H9 (cell line): ENCODE measurements around the gene ADAMTS2. TPM values are rescaled to one million over a fixed set of nuclear protein-coding genes. Genes with fewer than 3 reads are reported as not detected.

Source experiments
- DNase-seq: peaks from one replicate; pipeline ENCODE4 v3.0.0-alpha.2; 2017
- H2AFZ ChIP-seq: one replicate; pipeline ENCODE4 v1.6.1; 2013; ENCODE audit warnings: mild to moderate bottlenecking, low read length, control low read depth, moderate library complexity
- H2AK5ac ChIP-seq: 2 replicates; pipeline ENCODE4 v1.6.1; 2013; ENCODE audit warnings: low read length, control low read depth, mixed read lengths; ENCODE audit not compliant: insufficient read length
- H2BK120ac ChIP-seq: one replicate; pipeline ENCODE4 v1.6.1; 2013; ENCODE audit warnings: low read depth, mild to moderate bottlenecking, low read length, control low read depth, inconsistent platforms; ENCODE audit not compliant: poor library complexity, severe bottlenecking
- H2BK12ac ChIP-seq: 2 replicates; pipeline ENCODE4 v1.6.1; 2013; ENCODE audit warnings: low read length, control low read depth, mixed read lengths, low read depth; ENCODE audit not compliant: insufficient read length
- H2BK15ac ChIP-seq: 2 replicates; pipeline ENCODE4 v1.6.1; 2013; ENCODE audit warnings: low read depth, low read length, control low read depth
- H2BK20ac ChIP-seq: one replicate; pipeline ENCODE4 v1.6.1; 2013; ENCODE audit warnings: low read depth, mild to moderate bottlenecking, low read length, control low read depth, inconsistent platforms; ENCODE audit not compliant: poor library complexity, severe bottlenecking
- H2BK5ac ChIP-seq: 2 replicates; pipeline ENCODE4 v1.6.1; 2013; ENCODE audit warnings: low read length, control low read depth, mixed read lengths; ENCODE audit not compliant: insufficient read length
- H3K14ac ChIP-seq: 2 replicates; pipeline ENCODE4 v1.6.1; 2013; ENCODE audit warnings: low read length, control low read depth; ENCODE audit not compliant: insufficient read depth
- H3K18ac ChIP-seq: 2 replicates; pipeline ENCODE4 v1.6.1; 2013; ENCODE audit warnings: low read depth, mild to moderate bottlenecking, mixed read lengths, low read length, control low read depth; ENCODE audit not compliant: insufficient read length
- H3K23ac ChIP-seq: 2 replicates; pipeline ENCODE4 v1.6.1; 2013; ENCODE audit warnings: low read length, control low read depth, mixed read lengths, low read depth; ENCODE audit not compliant: insufficient read length
- H3K23me2 ChIP-seq: 2 replicates; pipeline ENCODE4 v1.6.1; 2013; ENCODE audit warnings: low read depth, mild to moderate bottlenecking, mixed read lengths, low read length, control low read depth; ENCODE audit not compliant: insufficient read length, poor library complexity, severe bottlenecking
- H3K27ac ChIP-seq: 2 replicates; pipeline ENCODE4 v1.5.1; 2013; ENCODE audit warnings: low read length, control low read depth, mixed read lengths, low read depth; ENCODE audit not compliant: insufficient read length
- H3K27me3 ChIP-seq: 2 replicates; pipeline ENCODE4 v1.6.1; 2013; ENCODE audit warnings: low read length, control low read depth, inconsistent platforms; ENCODE audit not compliant: insufficient read depth
- H3K4ac ChIP-seq: 2 replicates; pipeline ENCODE4 v1.6.1; 2013; ENCODE audit warnings: low read depth, mild to moderate bottlenecking, control low read depth, inconsistent platforms, low read length, moderate library complexity
- H3K4me1 ChIP-seq: 2 replicates; pipeline ENCODE4 v1.6.1; 2013; ENCODE audit warnings: low read length, control low read depth, inconsistent platforms; ENCODE audit not compliant: insufficient read depth
- H3K4me2 ChIP-seq: 2 replicates; pipeline ENCODE4 v1.6.1; 2013; ENCODE audit warnings: low read length, control low read depth, mixed read lengths; ENCODE audit not compliant: insufficient read length, insufficient read depth
- H3K56ac ChIP-seq: 2 replicates; pipeline ENCODE4 v1.6.1; 2013; ENCODE audit warnings: low read depth, mild to moderate bottlenecking, mixed read lengths, low read length, control low read depth; ENCODE audit not compliant: insufficient read length
- H3K79me1 ChIP-seq: 2 replicates; pipeline ENCODE4 v1.6.1; 2013; ENCODE audit warnings: low read depth, mild to moderate bottlenecking, moderate library complexity, low read length, control low read depth, inconsistent platforms; ENCODE audit not compliant: insufficient read depth, poor library complexity, severe bottlenecking
- H3K79me2 ChIP-seq: 2 replicates; pipeline ENCODE4 v1.6.1; 2013; ENCODE audit warnings: low read length, control low read depth, inconsistent platforms; ENCODE audit not compliant: insufficient read depth
- H3K9ac ChIP-seq: 2 replicates; pipeline ENCODE4 v1.6.1; 2013; ENCODE audit warnings: low read length, control low read depth, mixed read lengths; ENCODE audit not compliant: insufficient read length; ENCODE audit errors: extremely low read depth
- H3K9me3 ChIP-seq: one replicate; pipeline ENCODE4 v1.6.1; 2013; ENCODE audit warnings: low read depth, low read length, inconsistent platforms; ENCODE audit not compliant: control insufficient read depth
- H3T11ph ChIP-seq: one replicate; pipeline ENCODE4 v1.6.1; 2013; ENCODE audit warnings: mild to moderate bottlenecking, low read length, control low read depth, inconsistent platforms
- H4K20me1 ChIP-seq: one replicate; pipeline ENCODE4 v1.6.1; 2013; ENCODE audit not compliant: control insufficient read depth, insufficient read length, insufficient read depth
- H4K5ac ChIP-seq: 2 replicates; pipeline ENCODE4 v1.6.1; 2013; ENCODE audit warnings: low read depth, mild to moderate bottlenecking, mixed read lengths, low read length, control low read depth; ENCODE audit not compliant: insufficient read length
- H4K8ac ChIP-seq: replicated peaks from 2 replicates; pipeline ENCODE4 v1.6.1; 2013; ENCODE audit warnings: low read length, control low read depth, mixed read lengths, low read depth; ENCODE audit not compliant: insufficient read length
- H4K91ac ChIP-seq: 2 replicates; pipeline ENCODE4 v1.6.1; 2013; ENCODE audit warnings: low read depth, mild to moderate bottlenecking, moderate library complexity, mixed read lengths, low read length, control low read depth; ENCODE audit not compliant: insufficient read length
- H3K27ac Mint-ChIP-seq, 3 experiments: 2 replicates in 2 of 3; 3 replicates in 1 of 3; pipeline ENCODE4 v1.8.0; 2020 to 2021; ENCODE audit warnings: mixed read lengths in 3 of 3, mild to moderate bottlenecking in 1 of 3, moderate library complexity in 1 of 3
- H3K27me3 Mint-ChIP-seq: 2 replicates; pipeline ENCODE4 v1.8.0; 2021; ENCODE audit warnings: low read depth, mild to moderate bottlenecking, moderate library complexity, mixed read lengths
- H3K36me3 Mint-ChIP-seq, 3 experiments: 2 replicates in 2 of 3; 3 replicates in 1 of 3; pipeline ENCODE4 v1.8.0; 2020 to 2021; ENCODE audit warnings: low read depth in 3 of 3, mixed read lengths in 3 of 3; ENCODE audit not compliant: insufficient read depth in 1 of 3
- H3K4me1 Mint-ChIP-seq, 2 experiments: 2 replicates each; pipeline ENCODE4 v1.8.0; 2020; ENCODE audit warnings: mixed read lengths in 2 of 2
- H3K4me3 Mint-ChIP-seq, 2 experiments: 2 replicates in 1 of 2; 3 replicates in 1 of 2; pipeline ENCODE4 v1.8.0; 2020 to 2021; ENCODE audit warnings: mild to moderate bottlenecking in 2 of 2, mixed read lengths in 2 of 2, moderate library complexity in 1 of 2
- H3K9me3 Mint-ChIP-seq, 2 experiments: 2 replicates in 1 of 2; 3 replicates in 1 of 2; pipeline ENCODE4 v1.8.0; 2020; ENCODE audit warnings: mild to moderate bottlenecking in 2 of 2, mixed read lengths in 2 of 2, moderate library complexity in 1 of 2
- WGBS: extraction: QIAGEN DNeasy Blood & Tissue Kit; methylation state at CpG from one replicate; pipeline ENCODE4 v1.1.7; 2013; ENCODE audit warnings: missing lambda C conversion rate, low lambda C conversion rate, mixed read lengths; ENCODE audit not compliant: insufficient read length; ENCODE audit errors: extremely low coverage; 5-methylcytosine and 5-hydroxymethylcytosine counted together
- total RNA-seq: library from RNA; stranded (reverse); gene quantifications from 2 replicates; pipeline ENCODE4 v1.2.1, GENCODE V29; 2021
- TF ChIP-seq, protein P1 (sequence below): fragments of 200-600 bp; sonication (generic); conservative IDR thresholded peaks from 3 replicates; pipeline ENCODE4 v1.8.0; 2021; ENCODE audit warnings: antibody characterized with exemption, mild to moderate bottlenecking

Gene ADAMTS2
- total RNA-seq, 1 experiment from 2014 or later: 5.4 TPM

DNA sequence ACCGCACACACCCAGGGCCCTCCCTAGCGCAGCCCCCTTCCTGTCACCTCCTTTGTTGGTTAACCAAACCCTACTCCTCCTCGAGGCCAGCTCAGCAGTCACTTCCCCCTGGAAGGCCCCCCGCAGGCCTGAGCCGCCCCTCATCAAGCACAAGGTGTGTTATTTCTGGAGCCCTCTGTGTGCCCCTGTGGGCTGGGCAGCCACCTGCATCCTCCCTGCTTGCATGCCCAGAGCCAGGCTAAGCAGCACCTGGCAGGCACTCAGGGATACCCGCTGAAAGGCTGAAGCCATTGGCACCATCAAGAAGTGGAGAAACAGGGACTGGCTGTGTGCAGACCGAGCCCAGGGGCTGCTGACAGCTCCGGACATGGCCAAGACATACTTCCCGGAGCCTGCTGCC is 163.3 kb downstream of the ADAMTS2 start:
- no peaks in the 10 kb centered on the region for H3K23me2 ChIP-seq
- no peak overlapping the region for H2AFZ ChIP-seq
- H2BK5ac ChIP-seq: no peak overlapping the region
- no peak overlapping the region for H3K18ac ChIP-seq
- no peak overlapping the region for H2BK12ac ChIP-seq
- no peaks in the 10 kb centered on the region; the same call in 1 of the 2 replicates for H3K4me1 ChIP-seq
- no peak overlapping the region for H3K27ac ChIP-seq
- H2AK5ac ChIP-seq: no peak overlapping the region
- H3K56ac ChIP-seq: no peak overlapping the region
- no peak overlapping the region for H3K23ac ChIP-seq
- Mint-ChIP-seq H3K4me3 (no peak overlapping the region), H3K27me3 (no peaks in the 10 kb centered on the region), H3K27ac (peak overlapping the region in 1 of 3 experiments; percentile 44; a peak in 2 of 7 replicates), H3K4me1 (peaks cover 29 to 33% of the 10 kb centered on the region in 2 experiments), H3K9me3 (peaks cover 0 to 2% of the 10 kb centered on the region in 2 experiments; a peak in 1 of 5 replicates), H3K36me3 (peaks cover 0 to 8% (median 0%) of the 10 kb centered on the region in 3 experiments; a peak in 4 of 7 replicates)
- no peak overlapping the region for H3K4ac ChIP-seq
- no peak overlapping the region for H3K4me2 ChIP-seq
- no peak overlapping the region for H3T11ph ChIP-seq
- no peak overlapping the region for H2BK120ac ChIP-seq
- H3K27me3 ChIP-seq: no peaks in the 10 kb centered on the region
- no peak overlapping the region for H4K5ac ChIP-seq
- no peak overlapping the region for H2BK20ac ChIP-seq
- H3K9me3 ChIP-seq: no peaks in the 10 kb centered on the region
- DNase-seq: no peak
- H3K79me1 ChIP-seq: no peaks in the 10 kb centered on the region
- H4K20me1 ChIP-seq: no peaks in the 10 kb centered on the region
- no peak overlapping the region for H4K8ac ChIP-seq
- H3K14ac ChIP-seq: no peak overlapping the region
- no peak overlapping the region for H3K9ac ChIP-seq
- H2BK15ac ChIP-seq: no peak overlapping the region
- H4K91ac ChIP-seq: no peak overlapping the region
- no CpG with 5 or more reads among the region's 9 CpGs for WGBS
- TF ChIP-seq, protein P1, sequence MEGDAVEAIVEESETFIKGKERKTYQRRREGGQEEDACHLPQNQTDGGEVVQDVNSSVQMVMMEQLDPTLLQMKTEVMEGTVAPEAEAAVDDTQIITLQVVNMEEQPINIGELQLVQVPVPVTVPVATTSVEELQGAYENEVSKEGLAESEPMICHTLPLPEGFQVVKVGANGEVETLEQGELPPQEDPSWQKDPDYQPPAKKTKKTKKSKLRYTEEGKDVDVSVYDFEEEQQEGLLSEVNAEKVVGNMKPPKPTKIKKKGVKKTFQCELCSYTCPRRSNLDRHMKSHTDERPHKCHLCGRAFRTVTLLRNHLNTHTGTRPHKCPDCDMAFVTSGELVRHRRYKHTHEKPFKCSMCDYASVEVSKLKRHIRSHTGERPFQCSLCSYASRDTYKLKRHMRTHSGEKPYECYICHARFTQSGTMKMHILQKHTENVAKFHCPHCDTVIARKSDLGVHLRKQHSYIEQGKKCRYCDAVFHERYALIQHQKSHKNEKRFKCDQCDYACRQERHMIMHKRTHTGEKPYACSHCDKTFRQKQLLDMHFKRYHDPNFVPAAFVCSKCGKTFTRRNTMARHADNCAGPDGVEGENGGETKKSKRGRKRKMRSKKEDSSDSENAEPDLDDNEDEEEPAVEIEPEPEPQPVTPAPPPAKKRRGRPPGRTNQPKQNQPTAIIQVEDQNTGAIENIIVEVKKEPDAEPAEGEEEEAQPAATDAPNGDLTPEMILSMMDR: no peak
- no peaks in the 10 kb centered on the region for H3K79me2 ChIP-seq
